SK-N-SH (cell line): ENCODE data around the gene RAB3C. TPM values are rescaled to one million over a fixed set of nuclear protein-coding genes. Genes with fewer than 3 reads are reported as not detected.

Experiments
- CTCF ChIA-PET: fragments of 300-600, 350-600 bp; formaldehyde crosslinking; extraction: SDS; loops from one replicate; lab custom pipeline; 2021; lab: Yijun Ruan, JAX
- POLR2A ChIA-PET: fragments of 350-600 bp; sonication (Branson Sonifier 250); formaldehyde crosslinking; extraction: SDS; loops from one replicate; lab custom pipeline; 2020; ENCODE audit warnings: antibody characterized with exemption, inconsistent platforms; lab: Yijun Ruan, JAX
- DNase-seq: peaks from one replicate; pipeline ENCODE4 v3.0.0; 2012
- H2AFZ ChIP-seq: fragments of 200-600 bp; sonication (generic); 2 replicates; pipeline ENCODE4 v1.8.1; 2016; ENCODE audit warnings: antibody characterized with exemption, mild to moderate bottlenecking, low read depth
- H3F3A ChIP-seq: fragments of 200-600 bp; sonication (generic); replicated peaks from 2 replicates; pipeline ENCODE3; 2016; ENCODE audit warnings: antibody characterized with exemption, mild to moderate bottlenecking; ENCODE audit not compliant: insufficient read depth
- H3K27ac ChIP-seq, 2 experiments: fragments of 200-500 bp in 1 of 2; fragments of 200-600 bp in 1 of 2; sonication (Bioruptor generic) in 1 of 2; sonication (generic), shearing (Covaris generic) in 1 of 2; 2 replicates each; pipeline versions ENCODE4 v1.5.1 to v1.6.1; 2014 to 2016; ENCODE audit warnings: low read depth in 2 of 2, inconsistent platforms in 1 of 2, low read length in 1 of 2, mild to moderate bottlenecking in 1 of 2, mixed read lengths in 1 of 2
- H3K27me3 ChIP-seq: fragments of 200-600 bp; sonication (generic), shearing (Covaris generic); 2 replicates; pipeline ENCODE4 v1.6.1; 2016; ENCODE audit warnings: mixed run types; ENCODE audit not compliant: insufficient read depth
- H3K36me3 ChIP-seq, 2 experiments: fragments of 200-500 bp in 1 of 2; fragments of 200-600 bp in 1 of 2; sonication (Bioruptor generic) in 1 of 2; sonication (generic) in 1 of 2; replicated peaks in 1 of 2; 2 replicates each; pipeline versions ENCODE3 to v1.5.1; 2014 to 2016; ENCODE audit warnings: low read length in 1 of 2, mild to moderate bottlenecking in 1 of 2; ENCODE audit not compliant: insufficient read depth in 2 of 2, control insufficient read depth in 1 of 2
- H3K4me1 ChIP-seq, 2 experiments: fragments of 200-500 bp in 1 of 2; fragments of 200-600 bp in 1 of 2; sonication (Bioruptor generic) in 1 of 2; sonication (generic), shearing (Covaris generic) in 1 of 2; 2 replicates each; pipeline versions ENCODE4 v1.5.1 to v1.6.1; 2014 to 2016; ENCODE audit warnings: low read depth in 1 of 2, low read length in 1 of 2, mixed run types in 1 of 2; ENCODE audit not compliant: insufficient read depth in 2 of 2, control insufficient read depth in 1 of 2
- H3K4me2 ChIP-seq: fragments of 200-600 bp; sonication (generic), shearing (Covaris generic); 2 replicates; pipeline ENCODE4 v1.6.1; 2017; ENCODE audit warnings: mixed run types
- H3K4me3 ChIP-seq, 2 experiments: fragments of 200-500 bp in 1 of 2; fragments of 200-600 bp in 1 of 2; sonication (Bioruptor generic) in 1 of 2; sonication (generic), shearing (Covaris generic) in 1 of 2; 2 replicates each; pipeline versions ENCODE4 v1.5.1 to v1.8.1; 2014 to 2016; ENCODE audit warnings: low read depth in 2 of 2, inconsistent platforms in 1 of 2, low read length in 1 of 2, mild to moderate bottlenecking in 1 of 2, mixed read lengths in 1 of 2, moderate library complexity in 1 of 2
- H3K79me2 ChIP-seq: fragments of 200-600 bp; sonication (generic); 2 replicates; pipeline ENCODE4 v1.8.1; 2017; ENCODE audit warnings: mild to moderate bottlenecking; ENCODE audit not compliant: insufficient read depth
- H3K9ac ChIP-seq: fragments of 200-600 bp; sonication (generic); 2 replicates; pipeline ENCODE4 v1.6.1; 2017; ENCODE audit warnings: mixed run types
- H3K9me2 ChIP-seq: fragments of 200-600 bp; sonication (generic); 2 replicates; pipeline ENCODE4 v1.6.1; 2017; ENCODE audit warnings: mixed run types
- H3K9me3 ChIP-seq: fragments of 200-600 bp; sonication (generic); 2 replicates; pipeline ENCODE4 v1.6.1; 2017; ENCODE audit warnings: mixed run types, mild to moderate bottlenecking, moderate library complexity
- H4K20me1 ChIP-seq: fragments of 200-600 bp; sonication (generic); 2 replicates; pipeline ENCODE4 v1.6.1; 2017; ENCODE audit warnings: mild to moderate bottlenecking, mixed run types; ENCODE audit not compliant: insufficient read depth
- CHD2 ChIP-seq: fragments of 150-350 bp; IDR thresholded peaks from 2 replicates; pipeline ENCODE4 v1.6.1; 2018; ENCODE audit warnings: low read length; ENCODE audit not compliant: partially characterized antibody
- ELF1 ChIP-seq: IDR thresholded peaks from 2 replicates; pipeline ENCODE4 v1.4.0; 2012
- EZH2phosphoT487 ChIP-seq: fragments of 200-600 bp; sonication (generic); IDR thresholded peaks from 2 replicates; pipeline ENCODE4 v1.6.1; 2017; ENCODE audit warnings: low read depth, mixed run types, mild to moderate bottlenecking, antibody characterized with exemption, moderate library complexity, borderline replicate concordance
- FOXM1 ChIP-seq: IDR thresholded peaks from 2 replicates; pipeline ENCODE4 v1.4.0; 2012; ENCODE audit warnings: low read depth, mild to moderate bottlenecking
- MAX ChIP-seq: IDR thresholded peaks from 2 replicates; pipeline ENCODE4 v1.4.0; 2012; ENCODE audit warnings: low read depth
- MXI1 ChIP-seq: IDR thresholded peaks from 2 replicates; pipeline ENCODE4 v1.6.1; 2012; ENCODE audit warnings: mild to moderate bottlenecking, low read depth, low read length, improper control_type of control experiment
- NRF1 ChIP-seq: IDR thresholded peaks from 2 replicates; pipeline ENCODE4 v1.6.1; 2012; ENCODE audit warnings: low read depth, mild to moderate bottlenecking, low read length
- RAD21 ChIP-seq: IDR thresholded peaks from 2 replicates; pipeline ENCODE4 v1.6.1; 2012; ENCODE audit warnings: mild to moderate bottlenecking, low read length
- REST ChIP-seq: IDR thresholded peaks from 2 replicates; pipeline ENCODE4 v1.6.1; 2012; ENCODE audit warnings: mild to moderate bottlenecking, low read depth, low read length, moderate library complexity
- TCF12 ChIP-seq: IDR thresholded peaks from 2 replicates; pipeline ENCODE4 v1.4.0; 2012
- TEAD4 ChIP-seq: IDR thresholded peaks from 2 replicates; pipeline ENCODE4 v1.4.0; 2012; ENCODE audit warnings: mild to moderate bottlenecking, borderline replicate concordance; ENCODE audit not compliant: insufficient read depth
- WGBS: methylation state at CpG from one replicate; pipeline ENCODE4 v1.1.6; 2017; ENCODE audit warnings: low lambda C conversion rate; 5-methylcytosine and 5-hydroxymethylcytosine counted together
- polyA plus RNA-seq, 3 experiments: library from polyadenylated mRNA; depleted of rRNA; stranded (reverse); fragments of >200 nt; gene quantifications; 2 replicates each; pipeline ENCODE4 v1.2.3, GENCODE V29; 2012
- TF ChIP-seq, protein P1 (sequence below): IDR thresholded peaks from 2 replicates; pipeline ENCODE4; 2012
- TF ChIP-seq, protein P2 (sequence below): fragments of 150-350 bp; IDR thresholded peaks from 2 replicates; pipeline ENCODE4 v1.6.1; 2017; ENCODE audit warnings: antibody characterized with exemption, low read length, low read depth, borderline replicate concordance

RAB3C gene
- polyA plus RNA-seq, 1 of the 3 experiments (the other 2 are of a cell fraction): 0.03 TPM

DNA sequence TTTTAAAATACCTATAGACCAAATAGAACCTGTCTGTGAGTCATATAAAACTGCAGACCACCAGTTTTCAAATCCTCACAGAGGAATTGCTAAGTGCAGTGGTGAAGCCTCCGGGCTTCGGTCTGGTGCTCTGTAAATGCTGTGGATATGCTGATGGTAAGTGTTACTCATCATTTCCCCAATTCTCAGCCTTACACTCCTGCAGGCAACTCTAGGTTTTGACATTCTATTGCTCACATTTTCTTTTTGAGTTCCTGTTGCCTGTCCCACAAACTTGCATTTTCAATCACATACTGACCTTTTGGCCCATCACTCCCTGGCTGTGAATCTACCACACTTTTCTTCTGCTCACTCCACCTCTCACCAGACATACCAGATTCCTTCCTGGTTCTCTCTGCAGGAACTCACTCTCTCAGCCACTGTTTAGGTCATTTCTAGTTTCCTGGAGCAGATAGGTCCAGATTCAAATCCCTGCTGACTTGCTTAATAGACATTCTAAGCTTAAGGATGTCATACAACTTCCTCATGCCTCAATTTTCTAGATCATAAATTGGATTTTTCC is 192.9 kb downstream of the RAB3C start:
- 79% methylated on average over 2 of the region's 2 CpGs for WGBS
- Histone ChIP-seq H3K9me2 (no peaks in the 10 kb centered on the region), H3F3A (no peaks in the 10 kb centered on the region), H3K27ac (no peak overlapping the region), H3K27me3 (no peaks in the 10 kb centered on the region), H2AFZ (no peak overlapping the region), H3K9me3 (no peaks in the 10 kb centered on the region), H3K4me2 (no peak overlapping the region), H3K9ac (no peak overlapping the region), H3K4me3 (no peak overlapping the region), H3K36me3 (no peaks in the 10 kb centered on the region), H4K20me1 (no peaks in the 10 kb centered on the region), H3K79me2 (no peaks in the 10 kb centered on the region), H3K4me1 (peaks cover 0 to 7% of the 10 kb centered on the region in 2 experiments; a peak in 1 of 4 replicates)
- ChIA-PET CTCF (interaction anchor here (2.5 kb wide), 1 partner anchor 10 kb away, joined by 9 read pairs; no protein-coding TSS in a partner anchor), POLR2A (no interaction called here)
- no peak for DNase-seq
- TF ChIP-seq TCF12 (no peak), MAX (no peak), RAD21 (no peak), EZH2phosphoT487 (no peak), NRF1 (no peak), CHD2 (no peak), TEAD4 (no peak), ELF1 (no peak), MXI1 (no peak), FOXM1 (no peak), REST (no peak)
- TF ChIP-seq, protein P1, sequence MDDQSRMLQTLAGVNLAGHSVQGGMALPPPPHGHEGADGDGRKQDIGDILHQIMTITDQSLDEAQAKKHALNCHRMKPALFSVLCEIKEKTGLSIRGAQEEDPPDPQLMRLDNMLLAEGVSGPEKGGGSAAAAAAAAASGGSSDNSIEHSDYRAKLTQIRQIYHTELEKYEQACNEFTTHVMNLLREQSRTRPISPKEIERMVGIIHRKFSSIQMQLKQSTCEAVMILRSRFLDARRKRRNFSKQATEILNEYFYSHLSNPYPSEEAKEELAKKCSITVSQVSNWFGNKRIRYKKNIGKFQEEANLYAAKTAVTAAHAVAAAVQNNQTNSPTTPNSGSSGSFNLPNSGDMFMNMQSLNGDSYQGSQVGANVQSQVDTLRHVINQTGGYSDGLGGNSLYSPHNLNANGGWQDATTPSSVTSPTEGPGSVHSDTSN: no peak
- TF ChIP-seq, protein P2, sequence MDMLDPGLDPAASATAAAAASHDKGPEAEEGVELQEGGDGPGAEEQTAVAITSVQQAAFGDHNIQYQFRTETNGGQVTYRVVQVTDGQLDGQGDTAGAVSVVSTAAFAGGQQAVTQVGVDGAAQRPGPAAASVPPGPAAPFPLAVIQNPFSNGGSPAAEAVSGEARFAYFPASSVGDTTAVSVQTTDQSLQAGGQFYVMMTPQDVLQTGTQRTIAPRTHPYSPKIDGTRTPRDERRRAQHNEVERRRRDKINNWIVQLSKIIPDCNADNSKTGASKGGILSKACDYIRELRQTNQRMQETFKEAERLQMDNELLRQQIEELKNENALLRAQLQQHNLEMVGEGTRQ: no peak
